ENCODE results near the gene CACNA1C.

DNA sequence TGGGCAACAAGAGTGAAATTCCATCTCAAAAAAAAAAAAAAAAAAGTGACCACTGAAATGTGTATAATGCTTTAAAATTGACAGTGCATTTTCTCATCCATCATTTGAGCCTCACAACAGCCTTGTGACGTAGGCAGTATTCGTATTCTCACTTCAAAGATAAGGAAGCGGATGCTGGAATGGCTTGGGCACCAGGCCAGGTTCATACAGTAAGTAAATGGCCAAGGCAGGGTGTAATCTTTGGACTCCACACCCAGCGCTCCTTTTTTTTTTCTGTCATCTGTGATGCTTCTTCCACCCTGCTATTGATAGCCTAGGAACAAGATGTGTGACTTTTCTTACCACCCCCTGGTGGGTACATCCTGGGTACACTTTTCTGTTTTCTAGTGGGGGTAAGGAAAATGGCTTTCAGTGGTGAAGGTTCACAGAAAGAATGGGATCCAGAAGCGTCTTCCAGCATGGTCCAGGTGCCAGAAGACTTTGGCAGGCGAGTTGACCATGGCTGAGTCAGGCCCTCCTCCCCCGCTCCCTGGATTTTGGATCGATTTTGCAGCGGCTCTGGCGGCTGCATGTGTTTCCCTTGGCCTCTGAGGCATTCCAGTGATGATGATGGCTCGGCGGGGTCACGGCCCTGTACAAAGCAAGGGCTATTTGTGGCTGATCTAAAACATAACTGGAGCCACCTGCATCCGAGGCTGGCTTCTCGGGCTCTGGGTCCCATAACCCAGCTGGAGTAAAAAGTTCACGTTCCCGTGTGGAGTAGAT is 110.6 kb downstream of the CACNA1C start:
- TF ChIP-seq, protein P1, sequence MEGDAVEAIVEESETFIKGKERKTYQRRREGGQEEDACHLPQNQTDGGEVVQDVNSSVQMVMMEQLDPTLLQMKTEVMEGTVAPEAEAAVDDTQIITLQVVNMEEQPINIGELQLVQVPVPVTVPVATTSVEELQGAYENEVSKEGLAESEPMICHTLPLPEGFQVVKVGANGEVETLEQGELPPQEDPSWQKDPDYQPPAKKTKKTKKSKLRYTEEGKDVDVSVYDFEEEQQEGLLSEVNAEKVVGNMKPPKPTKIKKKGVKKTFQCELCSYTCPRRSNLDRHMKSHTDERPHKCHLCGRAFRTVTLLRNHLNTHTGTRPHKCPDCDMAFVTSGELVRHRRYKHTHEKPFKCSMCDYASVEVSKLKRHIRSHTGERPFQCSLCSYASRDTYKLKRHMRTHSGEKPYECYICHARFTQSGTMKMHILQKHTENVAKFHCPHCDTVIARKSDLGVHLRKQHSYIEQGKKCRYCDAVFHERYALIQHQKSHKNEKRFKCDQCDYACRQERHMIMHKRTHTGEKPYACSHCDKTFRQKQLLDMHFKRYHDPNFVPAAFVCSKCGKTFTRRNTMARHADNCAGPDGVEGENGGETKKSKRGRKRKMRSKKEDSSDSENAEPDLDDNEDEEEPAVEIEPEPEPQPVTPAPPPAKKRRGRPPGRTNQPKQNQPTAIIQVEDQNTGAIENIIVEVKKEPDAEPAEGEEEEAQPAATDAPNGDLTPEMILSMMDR (conservative IDR thresholded peaks at IDR 0.05; ENCODE audit: low read depth, low read length), result 0 out of 2 replicates have a peak, but pooled peaks have one; percentile 4
- TF ChIP-seq CHD1 (IDR thresholded peaks at IDR 0.05; ENCODE audit: low read depth, low read length) (no peak), SMC3 (IDR thresholded peaks at IDR 0.05; ENCODE audit: low read depth, low read length) (no peak), POLR2A (IDR thresholded peaks at IDR 0.05; ENCODE audit: low read depth, low read length) (no peak), RAD21 (IDR thresholded peaks at IDR 0.05; ENCODE audit: low read length) (no peak), MAFK (IDR thresholded peaks at IDR 0.05; ENCODE audit: low read depth, low read length) (no peak), FOS (IDR thresholded peaks at IDR 0.05; ENCODE audit: low read depth, low read length) (peak; percentile 64), RFX5 (IDR thresholded peaks at IDR 0.05; ENCODE audit: low read depth, low read length) (no peak), CEBPB (IDR thresholded peaks at IDR 0.05; ENCODE audit: low read depth, low read length) (no peak), MAZ (IDR thresholded peaks at IDR 0.05; ENCODE audit: borderline replicate concordance, low read depth, low read length) (no peak), RCOR1 (IDR thresholded peaks at IDR 0.05; ENCODE audit: insufficient replicate concordance, low read length) (peak; percentile 83)

All from IMR-90 (cell line).